Body of pancreas (tissue), 4 donors: ENCODE measurements around the gene ODAD3. TPM values are rescaled to one million over a fixed set of nuclear protein-coding genes. Genes with fewer than 3 reads are reported as not detected.
A peak's percentile ranks its signal among the peaks of the same experiment; 100 is the strongest.
"Not testable (repeated sequence)": the region's sequence is repeated elsewhere in the genome, so short reads cannot be mapped to it uniquely, and the experiment has no call there.

Experiments
- ATAC-seq: fragments of 150-250 bp; one replicate; pipeline ENCODE4 v1.9.1; 2016
- DNase-seq, 4 donors: peaks; one replicate each; pipeline ENCODE4 v3.0.0-alpha.2; 2019
- H3K27ac ChIP-seq, 4 donors: fragments of 200-600 bp; sonication (generic); 1 replicate in 3 of 4; 2 replicates in 1 of 4; pipeline versions ENCODE4 v1.5.1 to v1.6.1; 2016 to 2019; ENCODE audit warnings: mild to moderate bottlenecking in 1 of 4, mixed read lengths in 1 of 4, moderate library complexity in 1 of 4
- H3K27me3 ChIP-seq, 2 donors: fragments of 200-600 bp; sonication (generic); one replicate each; pipeline ENCODE4 v1.6.0; 2016; ENCODE audit warnings: mild to moderate bottlenecking in 1 of 2
- H3K36me3 ChIP-seq, 2 donors: fragments of 200-600 bp; sonication (generic); replicated peaks in 1 of 2; 2 replicates each; pipeline ENCODE4 v1.5.1; 2016; ENCODE audit warnings: low read depth in 2 of 2; ENCODE audit not compliant: insufficient read depth in 1 of 2
- H3K4me1 ChIP-seq: fragments of 200-600 bp; sonication (generic); one replicate; pipeline ENCODE4 v1.6.0; 2016
- H3K4me3 ChIP-seq, 2 donors: fragments of 200-600 bp; sonication (generic); 1 replicate in 1 of 2; 2 replicates in 1 of 2; pipeline ENCODE4 v1.5.1; 2016 to 2019
- H3K9me3 ChIP-seq, 3 donors: fragments of 200-600 bp; sonication (generic); 1 replicate in 2 of 3; 2 replicates in 1 of 3; pipeline ENCODE4 v1.5.1; 2016
- CTCF ChIP-seq, 7 experiments: fragments of 450-650 bp in 4 of 7; fragments of 200-600 bp in 3 of 7; sonication (generic) in 3 of 7; IDR thresholded peaks; one replicate each; pipeline ENCODE4 v1.5.1; 2016 to 2019; ENCODE audit warnings: antibody characterized with exemption in 7 of 7
- POLR2A ChIP-seq, 3 donors: fragments of 450-650 bp; IDR thresholded peaks; one replicate each; pipeline ENCODE4 v1.6.1; 2016; ENCODE audit warnings: antibody characterized with exemption in 3 of 3, mild to moderate bottlenecking in 2 of 3
- WGBS, 2 donors: methylation state at CpG; one replicate each; pipeline ENCODE4 v1.1.5; 2017; 5-methylcytosine and 5-hydroxymethylcytosine counted together
- intact Hi-C: fragments of 100-400 bp; cut with DNase I; formaldehyde crosslinking; loops from one replicate; pipeline ENCODE4 v1.15.1; 2023
- total RNA-seq, 2 donors: library from RNA; depleted of rRNA; stranded (reverse); fragments of >200 nt; gene quantifications; one replicate each; pipeline ENCODE4 v1.1.0, GENCODE V29; 2016

The ODAD3 gene
- total RNA-seq, 2 donors from 2014 or later, result 0.26 TPM; not detected in 1

- Histone ChIP-seq H3K9me3 (no peaks in the 10 kb centered on the region), H3K4me1 (peaks cover 3% of the 10 kb centered on the region), H3K4me3 (no peak overlapping the region), H3K27ac (no peak overlapping the region), H3K27me3 (no peaks in the 10 kb centered on the region), H3K36me3 (no peaks in the 10 kb centered on the region)
- intact Hi-C loops, result no loop called here
- TF ChIP-seq CTCF (IDR thresholded peaks at IDR 0.05), result no peak
- no peak for TF ChIP-seq POLR2A (IDR thresholded peaks at IDR 0.05)
- no peak for ATAC-seq
- DNase-seq, result no peak
- 100% methylated on average over 1 to 2 of the region's 2 CpGs for WGBS, 2 donors
Observed at GRCh38 chr19:11414544-11414943, 20.4 kb downstream of the ODAD3 start.

- Histone ChIP-seq H3K4me3 (no peak overlapping the region), H3K27me3 (no peaks in the 10 kb centered on the region), H3K4me1 (no peaks in the 10 kb centered on the region), H3K36me3 (no peaks in the 10 kb centered on the region), H3K9me3 (no peaks in the 10 kb centered on the region), H3K27ac (no peak overlapping the region)
- 83% methylated on average over 8 of the region's 8 CpGs for WGBS, 2 donors
- no peak for ATAC-seq
- intact Hi-C loops, result no loop called here
- TF ChIP-seq POLR2A (IDR thresholded peaks at IDR 0.05), result no peak
- TF ChIP-seq CTCF (IDR thresholded peaks at IDR 0.05), result no peak
- DNase-seq, result no peak
Observed at GRCh38 chr19:11410682-11411081, 24.2 kb downstream of the ODAD3 start.

- 89 to 96% methylated on average over 4 of the region's 4 CpGs for WGBS, 2 donors
- H3K4me3 ChIP-seq, result no peak overlapping the region
- H3K27ac ChIP-seq, result no peak overlapping the region
- peaks cover 0 to 4% of the 10 kb centered on the region in 2 donors for H3K36me3 ChIP-seq
- intact Hi-C loops, result no loop called here
- H3K4me1 ChIP-seq, result no peaks in the 10 kb centered on the region
- ATAC-seq (no peak), DNase-seq (no peak)
- H3K27me3 ChIP-seq, result no peaks in the 10 kb centered on the region
- no peaks in the 10 kb centered on the region for H3K9me3 ChIP-seq
- TF ChIP-seq POLR2A (IDR thresholded peaks at IDR 0.05) (no peak), CTCF (IDR thresholded peaks at IDR 0.05) (no peak)
Observed at GRCh38 chr19:11408591-11408990, 26.3 kb downstream of the ODAD3 start.

- 90 to 95% methylated on average over 7 to 10 of the region's 12 CpGs for WGBS, 2 donors
- H3K9me3 ChIP-seq, H3K4me3 ChIP-seq, H3K27ac ChIP-seq, H3K36me3 ChIP-seq, H3K4me1 ChIP-seq, ATAC-seq, intact Hi-C loops, H3K27me3 ChIP-seq: not testable (repeated sequence)
- peak in 1 of 4 donors; percentile 11 for DNase-seq
Observed at GRCh38 chr19:11406703-11407236, 28.2 kb downstream of the ODAD3 start.

- no peak for TF ChIP-seq POLR2A (IDR thresholded peaks at IDR 0.05)
- no peak for TF ChIP-seq CTCF (IDR thresholded peaks at IDR 0.05)
- ATAC-seq (no peak), DNase-seq (no peak)
- no peak overlapping the region for H3K4me3 ChIP-seq
- no peak overlapping the region for H3K27ac ChIP-seq
- WGBS, 2 donors, result 81 to 93% methylated on average over 43 to 44 of the region's 44 CpGs
- intact Hi-C loops, result no loop called here
- no peaks in the 10 kb centered on the region for H3K9me3 ChIP-seq
- no peaks in the 10 kb centered on the region for H3K27me3 ChIP-seq
- H3K4me1 ChIP-seq, result no peaks in the 10 kb centered on the region
- peaks cover 0 to 4% of the 10 kb centered on the region in 2 donors for H3K36me3 ChIP-seq
Observed at GRCh38 chr19:11405846-11406643, 28.9 kb downstream of the ODAD3 start.
